Measurements from ENCODE around the gene NSD2. TPM values are rescaled to one million over a fixed set of nuclear protein-coding genes. Genes with fewer than 3 reads are reported as not detected.

NSD2 gene
- total RNA-seq, 1 experiment from 2014 or later, result 69.0 TPM

DNA sequence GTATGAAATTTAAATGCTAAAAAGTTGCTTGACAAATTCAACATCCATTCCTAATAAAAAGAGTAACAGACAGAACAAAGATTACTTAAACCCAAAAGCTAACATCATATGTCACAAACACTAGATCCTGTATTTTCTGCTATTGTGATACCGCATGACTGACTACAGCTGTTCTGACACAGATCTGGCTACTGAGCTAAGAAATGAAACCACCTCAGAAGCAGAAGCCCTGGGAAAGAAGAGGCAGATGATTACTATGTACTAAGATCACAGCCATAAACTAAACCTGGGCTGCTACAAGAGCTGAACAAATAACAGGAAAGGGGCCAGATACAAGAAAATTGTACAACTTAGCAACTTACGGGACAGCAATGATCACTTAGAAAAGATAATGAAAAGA, 24.6 kb upstream of the NSD2 start:
- no TSS peak for BruUV-seq (replicated peaks)
- TF ChIP-seq EZH2 (IDR thresholded peaks at IDR 0.05; ENCODE audit: low read length, unreplicated experiment), result no peak
- TF ChIP-seq, protein P1, sequence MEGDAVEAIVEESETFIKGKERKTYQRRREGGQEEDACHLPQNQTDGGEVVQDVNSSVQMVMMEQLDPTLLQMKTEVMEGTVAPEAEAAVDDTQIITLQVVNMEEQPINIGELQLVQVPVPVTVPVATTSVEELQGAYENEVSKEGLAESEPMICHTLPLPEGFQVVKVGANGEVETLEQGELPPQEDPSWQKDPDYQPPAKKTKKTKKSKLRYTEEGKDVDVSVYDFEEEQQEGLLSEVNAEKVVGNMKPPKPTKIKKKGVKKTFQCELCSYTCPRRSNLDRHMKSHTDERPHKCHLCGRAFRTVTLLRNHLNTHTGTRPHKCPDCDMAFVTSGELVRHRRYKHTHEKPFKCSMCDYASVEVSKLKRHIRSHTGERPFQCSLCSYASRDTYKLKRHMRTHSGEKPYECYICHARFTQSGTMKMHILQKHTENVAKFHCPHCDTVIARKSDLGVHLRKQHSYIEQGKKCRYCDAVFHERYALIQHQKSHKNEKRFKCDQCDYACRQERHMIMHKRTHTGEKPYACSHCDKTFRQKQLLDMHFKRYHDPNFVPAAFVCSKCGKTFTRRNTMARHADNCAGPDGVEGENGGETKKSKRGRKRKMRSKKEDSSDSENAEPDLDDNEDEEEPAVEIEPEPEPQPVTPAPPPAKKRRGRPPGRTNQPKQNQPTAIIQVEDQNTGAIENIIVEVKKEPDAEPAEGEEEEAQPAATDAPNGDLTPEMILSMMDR (conservative IDR thresholded peaks at IDR 0.05; ENCODE audit: low read depth, low read length), result no peak
- TF ChIP-seq EZH2phosphoT487 (IDR thresholded peaks at IDR 0.05; ENCODE audit: borderline replicate concordance, low read length), result no peak
- ChIA-PET CTCF (no interaction called here), POLR2A (ENCODE audit: unreplicated experiment) (no interaction called here)
- H3K4me2 ChIP-seq (ENCODE audit: low read length), result no peak overlapping the region
- no peak overlapping the region for H2AFZ ChIP-seq (ENCODE audit: low read length)
- peaks cover 6% of the 10 kb centered on the region; the same call in 1 of the 2 replicates for H3K36me3 ChIP-seq (ENCODE audit: low read depth, low read length)
- H4K20me1 ChIP-seq (ENCODE audit: low read length), result peaks cover 7% of the 10 kb centered on the region; the same call in 1 of the 2 replicates
- intact Hi-C loops (cut with micrococcal nuclease), result no loop called here
- H3K4me1 ChIP-seq (ENCODE audit: insufficient read depth, low read length), result 0 out of 2 replicates have a peak, but pooled peaks cover 4% of the 10 kb centered on the region
- no peaks in the 10 kb centered on the region for H3K9me3 ChIP-seq (ENCODE audit: low read length)
- H3K9ac ChIP-seq (ENCODE audit: low read length), result no peak overlapping the region
- peaks cover 56% of the 10 kb centered on the region for H3K79me2 ChIP-seq (ENCODE audit: low read length)
- H3K4me3 ChIP-seq (ENCODE audit: low read length), result no peak overlapping the region
- no peaks in the 10 kb centered on the region for H3F3A ChIP-seq (ENCODE audit: low read length, unreplicated experiment)
- no peak for ATAC-seq
- DNase-seq, result no peak
- no peak overlapping the region for H3K27ac ChIP-seq (ENCODE audit: low read length)
- H3K27me3 ChIP-seq (ENCODE audit: low read length), result no peaks in the 10 kb centered on the region
- H3K9me2 ChIP-seq (replicated peaks; ENCODE audit: low read length), result no peaks in the 10 kb centered on the region

DNA sequence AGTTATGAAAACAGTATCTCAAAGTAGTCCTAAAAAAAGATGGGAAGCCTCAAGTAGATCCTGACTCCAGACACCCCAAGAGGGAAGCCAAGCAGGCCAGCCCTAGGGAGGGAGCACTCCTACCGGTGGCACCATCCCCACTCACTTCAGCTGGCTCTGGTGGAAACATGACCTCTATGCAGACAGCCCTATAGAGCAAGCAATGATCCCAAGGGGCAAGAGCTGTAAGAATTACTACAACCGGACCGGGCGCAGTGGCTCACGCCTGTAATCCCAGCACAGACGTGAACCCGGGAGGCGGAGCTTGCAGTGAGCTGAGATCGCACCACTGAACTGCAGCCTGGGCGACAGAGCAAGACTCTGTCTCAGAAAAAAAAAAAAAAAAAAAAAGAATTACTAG, 20.9 kb upstream of the NSD2 start:
- intact Hi-C loops (cut with micrococcal nuclease), result no loop called here
- Histone ChIP-seq H3K4me3 (ENCODE audit: low read length) (no peak overlapping the region), H3K4me2 (ENCODE audit: low read length) (no peak overlapping the region), H3K4me1 (ENCODE audit: insufficient read depth, low read length) (peaks cover 3% of the 10 kb centered on the region; the same call in 1 of the 2 replicates), H4K20me1 (ENCODE audit: low read length) (peaks cover 21% of the 10 kb centered on the region; the same call in 1 of the 2 replicates), H3F3A (ENCODE audit: low read length, unreplicated experiment) (no peaks in the 10 kb centered on the region), H3K9me2 (replicated peaks; ENCODE audit: low read length) (no peaks in the 10 kb centered on the region), H3K27ac (ENCODE audit: low read length) (no peak overlapping the region), H3K27me3 (ENCODE audit: low read length) (no peaks in the 10 kb centered on the region), H3K79me2 (ENCODE audit: low read length) (peaks cover 64% of the 10 kb centered on the region), H2AFZ (ENCODE audit: low read length) (no peak overlapping the region), H3K9ac (ENCODE audit: low read length) (no peak overlapping the region), H3K9me3 (ENCODE audit: low read length) (no peaks in the 10 kb centered on the region), H3K36me3 (ENCODE audit: low read depth, low read length) (peaks cover 6% of the 10 kb centered on the region; the same call in 1 of the 2 replicates)
- DNase-seq, result no peak
- POLR2A ChIA-PET (ENCODE audit: unreplicated experiment), result no interaction called here
- CTCF ChIA-PET, result no interaction called here
- no peak for ATAC-seq
- BruUV-seq (replicated peaks), result no TSS peak
- TF ChIP-seq, protein P1 (conservative IDR thresholded peaks at IDR 0.05; ENCODE audit: low read depth, low read length), result no peak
- no peak for TF ChIP-seq EZH2 (IDR thresholded peaks at IDR 0.05; ENCODE audit: low read length, unreplicated experiment)
- TF ChIP-seq EZH2phosphoT487 (IDR thresholded peaks at IDR 0.05; ENCODE audit: borderline replicate concordance, low read length), result no peak

DNA sequence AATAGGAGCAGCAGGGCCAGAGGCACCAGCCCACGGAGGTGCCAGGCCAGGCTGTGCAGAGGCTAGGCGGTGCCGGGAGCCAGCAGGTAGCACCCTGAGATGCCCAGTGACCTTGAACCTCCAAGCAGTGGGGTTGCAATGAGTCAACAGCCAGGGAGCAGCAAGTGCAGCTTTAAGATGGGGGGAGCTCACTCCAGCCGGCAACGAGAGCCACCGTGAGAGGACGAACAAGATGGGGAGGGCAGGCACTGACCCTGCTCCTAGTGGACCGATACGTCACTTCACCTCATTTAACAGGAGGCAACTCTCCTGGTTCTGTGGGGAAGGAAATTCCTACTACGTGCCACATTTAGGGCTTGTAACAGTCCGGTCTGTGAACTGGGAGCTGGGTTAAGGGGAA, 20.0 kb upstream of the NSD2 start:
- Histone ChIP-seq H3K4me2 (ENCODE audit: low read length) (no peak overlapping the region), H3K79me2 (ENCODE audit: low read length) (peaks cover 68% of the 10 kb centered on the region), H3K4me3 (ENCODE audit: low read length) (no peak overlapping the region), H3K9me2 (replicated peaks; ENCODE audit: low read length) (no peaks in the 10 kb centered on the region), H3K9ac (ENCODE audit: low read length) (no peak overlapping the region), H3K27ac (ENCODE audit: low read length) (no peak overlapping the region), H3F3A (ENCODE audit: low read length, unreplicated experiment) (no peaks in the 10 kb centered on the region), H3K4me1 (ENCODE audit: insufficient read depth, low read length) (peaks cover 3% of the 10 kb centered on the region; the same call in 1 of the 2 replicates), H3K27me3 (ENCODE audit: low read length) (no peaks in the 10 kb centered on the region), H2AFZ (ENCODE audit: low read length) (no peak overlapping the region), H3K9me3 (ENCODE audit: low read length) (no peaks in the 10 kb centered on the region), H4K20me1 (ENCODE audit: low read length) (peaks cover 21% of the 10 kb centered on the region; the same call in 1 of the 2 replicates), H3K36me3 (ENCODE audit: low read depth, low read length) (peaks cover 4% of the 10 kb centered on the region; the same call in 1 of the 2 replicates)
- intact Hi-C loops (cut with micrococcal nuclease), result no loop called here
- TF ChIP-seq, protein P1 (conservative IDR thresholded peaks at IDR 0.05; ENCODE audit: low read depth, low read length), result no peak
- no peak for TF ChIP-seq EZH2 (IDR thresholded peaks at IDR 0.05; ENCODE audit: low read length, unreplicated experiment)
- TF ChIP-seq EZH2phosphoT487 (IDR thresholded peaks at IDR 0.05; ENCODE audit: borderline replicate concordance, low read length), result no peak
- DNase-seq (no peak), ATAC-seq (no peak)
- POLR2A ChIA-PET (ENCODE audit: unreplicated experiment), result no interaction called here
- no TSS peak for BruUV-seq (replicated peaks)
- CTCF ChIA-PET, result no interaction called here
